Mucosa of descending colon (tissue), 3 donors: ENCODE data around the gene SPINK2. TPM values are rescaled to one million over a fixed set of nuclear protein-coding genes. Genes with fewer than 3 reads are reported as not detected.

Experiments used
- ATAC-seq: fragments of 200-7000 bp; cut with Tn5 transposase; one replicate; pipeline ENCODE4 v1.9.1; 2020; ENCODE audit warnings: mild to moderate bottlenecking, moderate library complexity
- DNase-seq, 3 donors: peaks; one replicate each; pipeline ENCODE4 v3.0.0-alpha.2; 2020
- H3K36me3 ChIP-seq: fragments of 200-600 bp; one replicate; pipeline ENCODE4 v1.8.0; 2021; ENCODE audit warnings: low read depth, mild to moderate bottlenecking
- H3K4me1 ChIP-seq: fragments of 200-600 bp; one replicate; pipeline ENCODE4 v1.8.0; 2021; ENCODE audit warnings: low read depth, mild to moderate bottlenecking
- H3K4me3 ChIP-seq: fragments of 200-600 bp; one replicate; pipeline ENCODE4 v1.8.0; 2021; ENCODE audit warnings: mild to moderate bottlenecking
- H3K9me3 ChIP-seq: fragments of 200-600 bp; one replicate; pipeline ENCODE4 v1.8.0; 2021; ENCODE audit warnings: mild to moderate bottlenecking
- CTCF ChIP-seq: fragments of 200-600 bp; IDR thresholded peaks from one replicate; pipeline ENCODE4 v1.8.0; 2022; ENCODE audit warnings: antibody characterized with exemption, mild to moderate bottlenecking
- intact Hi-C, 2 donors: fragments of 100-400 bp; cut with DNase I in 1 of 2; cut with micrococcal nuclease in 1 of 2; formaldehyde crosslinking; loops; one replicate each; pipeline versions ENCODE4 v1.11.0 to v1.11.1; 2022; cut with DNase I, micrococcal nuclease
- long read RNA-seq, 2 donors: library from polyadenylated mRNA; unstranded; transcript quantifications; one replicate each; pipeline ENCODE4 v2.0.0, GENCODE V29; 2019 to 2021
- total RNA-seq, 3 donors: library from RNA; stranded (reverse); fragmentation: NEBNext Ultra II Directional in 2 of 3; extraction: Animal tissue kit (Norgen Biotek cat#: 25700) in 2 of 3; gene quantifications; one replicate each; pipeline versions ENCODE4 v1.2.1 to v1.2.4, GENCODE V29; 2021 to 2023
- donor health status: DM: no; HTN: no; CAD: no; lungs with moderate emphysema.
- donor health status: DM: no; HTN: no; CAD: no.
- donor health status: DM: no; HTN: yes; CAD: no.

The SPINK2 gene
- 1 to 10 TPM in 2 of 3 donors, not detected in 1; 1.1 to 2.7 TPM for total RNA-seq
- long read RNA-seq, donor 1: 0 reads
- long read RNA-seq, donor 2: 0 reads

- no peaks in the 10 kb centered on the region for H3K9me3 ChIP-seq
- peak; percentile 95 for ATAC-seq
- intact Hi-C loops: no loop called here
- no peak for TF ChIP-seq CTCF
- H3K4me3 ChIP-seq: no peak within 1 kb of the TSS
- DNase-seq: peak; percentile 64 to 75 (median 72)
- H3K4me1 ChIP-seq: peaks cover 3% of the 10 kb centered on the region
- H3K36me3 ChIP-seq: no peaks in the 10 kb centered on the region
Measured at GRCh38 chr4:56821381-56822243, at the start of gene SPINK2. SPINK2 (minus strand) TSS chr4:56821701; CDS start chr4:56821662, 39 bp downstream.

- Histone ChIP-seq H3K36me3 (no peaks in the 10 kb centered on the region), H3K4me3 (no peak overlapping the region), H3K9me3 (no peaks in the 10 kb centered on the region), H3K4me1 (no peaks in the 10 kb centered on the region)
- intact Hi-C loops: no loop called here
- DNase-seq (no peak), ATAC-seq (no peak)
- TF ChIP-seq CTCF: no peak
Measured at GRCh38 chr4:56870946-56871345, 49.4 kb upstream of the SPINK2 start.

- no peak overlapping the region for H3K4me3 ChIP-seq
- no peak for DNase-seq
- TF ChIP-seq CTCF: no peak
- no peaks in the 10 kb centered on the region for H3K9me3 ChIP-seq
- ATAC-seq: no peak
- no peaks in the 10 kb centered on the region for H3K36me3 ChIP-seq
- no peaks in the 10 kb centered on the region for H3K4me1 ChIP-seq
- intact Hi-C loops: no loop called here
Measured at GRCh38 chr4:56863441-56864139, 42.1 kb upstream of the SPINK2 start.

GRCh38 chr4:56861360-56861759 is 39.9 kb upstream of the SPINK2 start:
- H3K4me3 ChIP-seq: no peak overlapping the region
- H3K9me3 ChIP-seq: no peaks in the 10 kb centered on the region
- intact Hi-C loops: no loop called here
- no peak for TF ChIP-seq CTCF
- DNase-seq (no peak), ATAC-seq (no peak)
- H3K36me3 ChIP-seq: no peaks in the 10 kb centered on the region
- no peaks in the 10 kb centered on the region for H3K4me1 ChIP-seq

- TF ChIP-seq CTCF: no peak
- intact Hi-C loops: no loop called here
- no peak for ATAC-seq
- no peaks in the 10 kb centered on the region for H3K9me3 ChIP-seq
- no peaks in the 10 kb centered on the region for H3K4me1 ChIP-seq
- no peak for DNase-seq
- H3K36me3 ChIP-seq: no peaks in the 10 kb centered on the region
- no peak overlapping the region for H3K4me3 ChIP-seq
Measured at GRCh38 chr4:56860781-56861180, 39.3 kb upstream of the SPINK2 start.
